Colonic mucosa (tissue), 4 donors: ENCODE results near the gene BANK1. TPM values are rescaled to one million over a fixed set of nuclear protein-coding genes. Genes with fewer than 3 reads are reported as not detected.

Experiments
- DNase-seq: peaks from one replicate; pipeline ENCODE4 v3.0.0-alpha.2; 2020
- H3K27ac ChIP-seq: fragments of 200-600 bp; one replicate; pipeline ENCODE4 v1.8.0; 2021
- H3K27me3 ChIP-seq: fragments of 200-600 bp; one replicate; pipeline ENCODE4 v1.8.0; 2021
- H3K36me3 ChIP-seq: fragments of 200-600 bp; one replicate; pipeline ENCODE4 v1.8.0; 2021
- H3K4me1 ChIP-seq: fragments of 200-600 bp; one replicate; pipeline ENCODE4 v1.8.0; 2021; ENCODE audit warnings: mild to moderate bottlenecking
- H3K4me3 ChIP-seq: fragments of 200-600 bp; one replicate; pipeline ENCODE4 v1.8.0; 2021
- H3K9ac ChIP-seq, 2 donors: one replicate each; pipeline ENCODE4 v1.7.0; 2013; ENCODE audit warnings: control low read depth in 2 of 2, low read depth in 2 of 2, low read length in 2 of 2
- H3K9me3 ChIP-seq: fragments of 200-600 bp; one replicate; pipeline ENCODE4 v1.8.0; 2021
- CTCF ChIP-seq: fragments of 200-600 bp; IDR thresholded peaks from one replicate; pipeline ENCODE4 v1.8.0; 2022; ENCODE audit warnings: antibody characterized with exemption, mild to moderate bottlenecking
- intact Hi-C: fragments of 100-400 bp; cut with DNase I; formaldehyde crosslinking; loops from one replicate; pipeline ENCODE4 v1.14.1; 2022
- total RNA-seq, 2 donors: library from RNA; stranded (reverse); fragmentation: NEBNext Ultra II Directional in 1 of 2; extraction: Animal tissue kit (Norgen Biotek cat#: 25700) in 1 of 2; gene quantifications; one replicate each; pipeline ENCODE4 v1.2.1, GENCODE V29; 2021
- donor health status: healthy.
- donor health status: DM: no; HTN: no; CAD: no.
- donor health status: DM: no; HTN: no; CAD: no.

The BANK1 gene
- total RNA-seq, 2 donors from 2014 or later: 0.82 to 1.2 TPM

- Histone ChIP-seq H3K9ac (no peak overlapping the region), H3K36me3 (no peaks in the 10 kb centered on the region), H3K27me3 (no peaks in the 10 kb centered on the region), H3K27ac (no peak overlapping the region), H3K4me3 (no peak overlapping the region), H3K9me3 (no peaks in the 10 kb centered on the region), H3K4me1 (no peaks in the 10 kb centered on the region)
- TF ChIP-seq CTCF: no peak
- intact Hi-C loops: no loop called here
- no peak for DNase-seq
These were observed 28.0 kb upstream of the BANK1 start for GRCh38 chr4:101762534-101762933.

DNA sequence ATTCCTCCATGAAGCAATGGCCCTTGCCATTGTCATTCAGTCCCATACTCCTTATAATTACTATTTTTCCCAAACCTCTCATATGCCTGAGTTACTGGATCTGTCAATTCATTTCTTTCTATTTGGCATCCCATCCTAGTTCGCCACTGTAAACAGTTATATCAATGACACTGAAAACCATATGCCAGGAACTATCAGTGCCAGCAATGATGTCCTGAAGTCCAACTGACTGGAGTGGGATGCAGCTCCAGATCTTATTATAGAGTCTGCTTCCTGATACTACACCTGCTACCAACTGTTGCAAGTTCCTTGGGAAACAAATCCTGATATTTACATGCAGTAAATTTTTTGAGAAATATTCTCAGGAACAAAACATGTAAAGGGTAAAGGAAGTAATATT, 27.0 kb upstream of the BANK1 start:
- Histone ChIP-seq H3K27me3 (no peaks in the 10 kb centered on the region), H3K9me3 (no peaks in the 10 kb centered on the region), H3K27ac (no peak overlapping the region), H3K9ac (no peak overlapping the region), H3K4me3 (no peak overlapping the region), H3K4me1 (no peaks in the 10 kb centered on the region), H3K36me3 (no peaks in the 10 kb centered on the region)
- intact Hi-C loops: no loop called here
- DNase-seq: no peak
- TF ChIP-seq CTCF: no peak

GRCh38 chr4:101774807-101775206, 15.7 kb upstream of the BANK1 start:
- no peaks in the 10 kb centered on the region for H3K36me3 ChIP-seq
- no peak for DNase-seq
- H3K9me3 ChIP-seq: no peaks in the 10 kb centered on the region
- H3K4me1 ChIP-seq: no peaks in the 10 kb centered on the region
- H3K4me3 ChIP-seq: no peak overlapping the region
- H3K27me3 ChIP-seq: no peaks in the 10 kb centered on the region
- no peak overlapping the region for H3K9ac ChIP-seq
- no peak overlapping the region for H3K27ac ChIP-seq
- no peak for TF ChIP-seq CTCF
- intact Hi-C loops: no loop called here

DNA sequence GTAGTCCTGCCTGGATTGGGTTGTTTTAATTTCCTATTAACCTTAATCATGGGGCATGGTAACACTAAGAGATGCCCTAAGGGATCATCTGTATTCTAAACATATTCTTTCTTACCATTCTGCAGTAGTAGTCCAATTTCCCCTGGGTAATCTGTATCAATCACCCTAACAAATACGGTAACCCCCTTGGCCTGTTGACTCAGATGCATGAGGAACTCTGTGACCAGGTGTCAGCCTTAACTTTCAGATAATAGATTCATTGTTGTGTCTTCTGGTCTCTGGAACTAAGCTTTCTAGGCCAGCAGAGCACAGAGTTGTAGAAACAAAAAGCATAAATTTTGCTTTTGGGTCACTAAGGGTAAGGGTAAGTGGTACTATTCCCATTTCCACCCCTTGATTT, 13.1 kb upstream of the BANK1 start:
- Histone ChIP-seq H3K27ac (no peak overlapping the region), H3K9me3 (no peaks in the 10 kb centered on the region), H3K27me3 (no peaks in the 10 kb centered on the region), H3K9ac (no peak overlapping the region), H3K36me3 (no peaks in the 10 kb centered on the region), H3K4me1 (no peaks in the 10 kb centered on the region), H3K4me3 (no peak overlapping the region)
- intact Hi-C loops: no loop called here
- no peak for DNase-seq
- no peak for TF ChIP-seq CTCF

DNA sequence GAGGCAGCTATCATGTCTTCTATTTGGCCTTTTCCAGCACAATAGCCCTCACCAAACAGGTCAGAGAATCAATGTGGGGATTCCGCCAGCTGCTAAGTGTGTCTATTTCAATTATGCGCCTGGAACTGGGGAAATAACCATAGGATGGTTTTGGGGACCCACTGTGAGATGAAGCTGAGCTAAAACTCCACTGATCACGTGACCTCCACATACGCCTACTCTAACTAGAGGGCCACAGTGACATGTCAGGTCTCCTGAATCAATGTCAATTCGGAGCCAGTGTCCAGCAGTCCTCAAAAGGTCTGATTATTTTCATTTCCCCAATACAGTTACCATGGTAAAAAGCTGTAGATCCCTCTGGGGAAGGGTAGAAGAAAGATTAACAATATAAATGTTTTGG, 10.2 kb upstream of the BANK1 start:
- Histone ChIP-seq H3K4me1 (no peaks in the 10 kb centered on the region), H3K27ac (no peak overlapping the region), H3K27me3 (no peaks in the 10 kb centered on the region), H3K9me3 (no peaks in the 10 kb centered on the region), H3K9ac (no peak overlapping the region), H3K36me3 (no peaks in the 10 kb centered on the region), H3K4me3 (no peak overlapping the region)
- no peak for DNase-seq
- intact Hi-C loops: no loop called here
- no peak for TF ChIP-seq CTCF

DNA sequence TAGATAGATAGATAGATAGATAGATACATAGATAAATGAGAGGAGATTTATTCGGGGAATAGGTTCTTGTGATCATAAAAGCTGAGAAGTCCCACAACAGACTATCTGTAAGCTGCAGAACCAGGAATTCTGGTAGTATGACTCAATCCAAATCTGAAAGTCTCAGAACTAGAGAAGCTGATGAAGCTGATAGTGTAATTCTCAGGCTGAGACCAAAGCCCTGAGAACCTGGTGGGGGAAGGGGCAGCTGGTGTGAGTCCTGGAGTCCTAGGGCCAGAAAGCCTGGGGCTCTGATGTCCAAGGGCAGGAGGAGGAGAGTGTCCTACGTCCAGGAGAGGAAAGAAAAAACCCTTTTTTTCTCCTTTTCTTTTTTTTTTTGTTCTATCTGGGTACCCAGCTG, 8.0 kb upstream of the BANK1 start:
- intact Hi-C loops: no loop called here
- Histone ChIP-seq H3K9me3 (no peaks in the 10 kb centered on the region), H3K36me3 (no peaks in the 10 kb centered on the region), H3K4me3 (no peak overlapping the region), H3K27ac (no peak overlapping the region), H3K9ac (no peak overlapping the region), H3K4me1 (no peaks in the 10 kb centered on the region), H3K27me3 (no peaks in the 10 kb centered on the region)
- DNase-seq: no peak
- no peak for TF ChIP-seq CTCF
